ENCODE results near the gene INPP4A.
"Not testable (repeated sequence)": the region's sequence is repeated elsewhere in the genome, so short reads cannot be mapped to it uniquely, and the experiment has no call there.

The INPP4A gene

GRCh38 chr2:98444436-98445176 is at the start of gene INPP4A:
Gene INPP4A (plus strand): TSS chr2:98444858. CDS start chr2:98520049, 75,191 bp downstream.
- peak; percentile 96 for DNase-seq (ENCODE audit: low spot score)

- no peak for DNase-seq (ENCODE audit: low spot score)
These were observed 48.7 kb upstream of the INPP4A start for GRCh38 chr2:98395977-98396376.

GRCh38 chr2:98396745-98397355 is 47.8 kb upstream of the INPP4A start:
- no peak for DNase-seq (ENCODE audit: low spot score)

- no peak for DNase-seq (ENCODE audit: low spot score)
These were observed 45.5 kb upstream of the INPP4A start for GRCh38 chr2:98399140-98399539.

- DNase-seq (ENCODE audit: low spot score) = no peak
These were observed 40.8 kb upstream of the INPP4A start for GRCh38 chr2:98403878-98404277.

GRCh38 chr2:98404556-98405250 is 40.0 kb upstream of the INPP4A start:
- DNase-seq (ENCODE audit: low spot score) = no peak

GRCh38 chr2:98405301-98405700 is 39.4 kb upstream of the INPP4A start:
- DNase-seq (ENCODE audit: low spot score) = no peak

- DNase-seq (ENCODE audit: low spot score) = no peak
These were observed 36.5 kb upstream of the INPP4A start for GRCh38 chr2:98408155-98408554.

- DNase-seq (ENCODE audit: low spot score) = peak; percentile 61
These were observed 31.8 kb upstream of the INPP4A start for GRCh38 chr2:98412751-98413458.

- DNase-seq (ENCODE audit: low spot score) = not testable (repeated sequence)
These were observed 30.4 kb upstream of the INPP4A start for GRCh38 chr2:98414246-98414645.

GRCh38 chr2:98415719-98416248 is 28.9 kb upstream of the INPP4A start:
- not testable (repeated sequence) for DNase-seq (ENCODE audit: low spot score)

- DNase-seq (ENCODE audit: low spot score) = no peak
These were observed 28.1 kb upstream of the INPP4A start for GRCh38 chr2:98416383-98417159.

GRCh38 chr2:98419544-98419943 is 25.1 kb upstream of the INPP4A start:
- DNase-seq (ENCODE audit: low spot score) = no peak

- no peak for DNase-seq (ENCODE audit: low spot score)
These were observed 24.5 kb upstream of the INPP4A start for GRCh38 chr2:98419977-98420725.

- no peak for DNase-seq (ENCODE audit: low spot score)
These were observed 22.2 kb upstream of the INPP4A start for GRCh38 chr2:98422449-98422848.

- DNase-seq (ENCODE audit: low spot score) = no peak
These were observed 17.9 kb upstream of the INPP4A start for GRCh38 chr2:98426771-98427170.

GRCh38 chr2:98432145-98432544 is 12.5 kb upstream of the INPP4A start:
- no peak for DNase-seq (ENCODE audit: low spot score)

GRCh38 chr2:98433363-98433964 is 11.2 kb upstream of the INPP4A start:
- no peak for DNase-seq (ENCODE audit: low spot score)

- DNase-seq (ENCODE audit: low spot score) = no peak
These were observed 10.2 kb upstream of the INPP4A start for GRCh38 chr2:98434492-98434891.

- not testable (repeated sequence) for DNase-seq (ENCODE audit: low spot score)
These were observed 9.0 kb upstream of the INPP4A start for GRCh38 chr2:98435670-98436069.
